ENCODE data around the gene PRMT5.

DNA sequence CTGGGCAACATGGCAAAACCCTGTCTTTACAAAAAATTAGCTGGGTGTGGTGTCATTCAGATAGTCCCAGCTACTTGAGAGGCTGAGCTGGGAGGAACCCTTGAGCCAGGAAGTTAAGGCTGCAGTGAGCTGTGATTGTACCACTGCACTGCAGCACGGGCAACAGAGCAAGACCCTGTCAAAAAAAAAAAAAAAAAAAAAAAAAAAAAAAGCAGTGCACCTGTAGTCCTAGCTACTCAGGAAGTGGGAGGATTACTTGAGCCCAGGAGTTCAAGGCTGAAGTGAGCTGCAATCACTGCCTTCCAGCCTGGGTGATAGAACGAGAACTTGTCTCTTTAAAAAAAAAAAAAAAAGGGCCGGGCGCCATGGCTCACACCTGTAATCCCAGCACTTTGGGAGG is 40.5 kb downstream of the PRMT5 start:
- TF ChIP-seq, protein P1, sequence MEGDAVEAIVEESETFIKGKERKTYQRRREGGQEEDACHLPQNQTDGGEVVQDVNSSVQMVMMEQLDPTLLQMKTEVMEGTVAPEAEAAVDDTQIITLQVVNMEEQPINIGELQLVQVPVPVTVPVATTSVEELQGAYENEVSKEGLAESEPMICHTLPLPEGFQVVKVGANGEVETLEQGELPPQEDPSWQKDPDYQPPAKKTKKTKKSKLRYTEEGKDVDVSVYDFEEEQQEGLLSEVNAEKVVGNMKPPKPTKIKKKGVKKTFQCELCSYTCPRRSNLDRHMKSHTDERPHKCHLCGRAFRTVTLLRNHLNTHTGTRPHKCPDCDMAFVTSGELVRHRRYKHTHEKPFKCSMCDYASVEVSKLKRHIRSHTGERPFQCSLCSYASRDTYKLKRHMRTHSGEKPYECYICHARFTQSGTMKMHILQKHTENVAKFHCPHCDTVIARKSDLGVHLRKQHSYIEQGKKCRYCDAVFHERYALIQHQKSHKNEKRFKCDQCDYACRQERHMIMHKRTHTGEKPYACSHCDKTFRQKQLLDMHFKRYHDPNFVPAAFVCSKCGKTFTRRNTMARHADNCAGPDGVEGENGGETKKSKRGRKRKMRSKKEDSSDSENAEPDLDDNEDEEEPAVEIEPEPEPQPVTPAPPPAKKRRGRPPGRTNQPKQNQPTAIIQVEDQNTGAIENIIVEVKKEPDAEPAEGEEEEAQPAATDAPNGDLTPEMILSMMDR (IDR thresholded peaks at IDR 0.05; ENCODE audit: low read depth, low read length, poor library complexity, severe bottlenecking), result no peak
- TF ChIP-seq EZH2phosphoT487 (IDR thresholded peaks at IDR 0.05; ENCODE audit: borderline replicate concordance, low read length), result no peak
